ENCODE measurements around the gene TRIM10.

DNA sequence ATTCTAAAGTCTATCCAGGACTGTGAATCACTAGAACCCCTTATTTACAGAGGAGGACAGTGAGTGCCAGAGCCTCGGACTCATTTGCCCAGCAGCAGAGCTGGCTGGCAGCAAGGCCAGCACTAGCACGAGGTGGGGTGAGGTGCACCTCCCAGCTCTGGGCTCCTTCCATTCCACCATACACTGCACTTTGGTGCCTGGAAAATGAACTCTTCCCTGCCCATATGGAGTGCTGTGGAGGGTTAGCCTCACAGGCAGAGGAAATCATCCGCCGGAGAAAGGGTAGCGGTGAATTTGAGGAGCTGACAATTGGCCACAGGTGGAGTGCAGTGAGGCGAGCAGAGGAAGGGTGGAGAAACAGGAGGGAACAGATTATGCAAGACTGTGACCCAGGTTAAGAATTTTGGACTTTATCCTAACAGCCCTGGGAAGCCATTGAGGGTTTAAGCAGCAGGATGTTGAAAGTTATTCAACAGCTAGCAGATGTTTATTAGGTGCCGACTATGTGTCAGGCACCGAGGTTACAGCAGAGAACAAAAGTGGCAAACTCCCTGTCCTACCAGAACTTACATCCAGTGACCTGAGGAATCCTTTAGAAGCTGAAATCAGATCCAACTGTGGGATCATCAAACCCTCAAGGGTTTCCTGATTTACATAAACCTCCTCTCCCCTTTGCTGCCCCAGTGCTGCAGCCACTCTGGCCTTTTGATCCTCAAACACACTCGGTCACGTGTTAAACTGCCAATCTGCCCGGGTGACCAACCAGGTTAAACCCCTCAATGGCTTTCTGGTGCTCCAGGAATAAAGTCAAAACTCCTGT, 46.0 kb upstream of the TRIM10 start:
- TF ChIP-seq POLR2A (IDR thresholded peaks at IDR 0.05; ENCODE audit: low read length) = no peak
- no peak for TF ChIP-seq GATA1 (IDR thresholded peaks at IDR 0.05; ENCODE audit: low read depth, low read length)

Measured in erythroblast (primary cell).